D341Med (cell line): ENCODE measurements around the gene OMP.
A peak's percentile ranks its signal among the peaks of the same experiment; 100 is the strongest.

Experiments used
- DNase-seq: peaks from one replicate; pipeline ENCODE4 v3.0.0; 2012; ENCODE audit warnings: low spot score

OMP gene

DNA sequence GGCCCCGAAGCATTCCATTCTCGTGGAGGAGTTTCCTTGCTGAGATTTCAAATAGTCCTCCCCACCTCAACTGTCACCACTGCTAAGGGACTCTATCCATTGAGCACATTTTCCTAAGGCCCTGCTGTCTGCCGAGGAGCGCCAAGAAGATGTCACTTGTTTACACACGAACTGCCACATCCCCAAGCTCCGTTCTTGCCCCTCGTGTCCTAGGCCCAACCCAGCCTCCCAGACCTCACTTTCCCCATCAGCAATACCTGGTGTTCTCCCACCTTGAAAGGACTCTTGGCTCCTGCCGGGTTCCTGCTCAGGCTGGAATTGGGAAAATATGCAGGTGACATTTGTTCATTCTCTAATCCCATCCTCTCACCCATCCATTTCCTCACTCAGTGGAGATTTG, 21.4 kb downstream of the OMP start:
- no peak for DNase-seq

DNA sequence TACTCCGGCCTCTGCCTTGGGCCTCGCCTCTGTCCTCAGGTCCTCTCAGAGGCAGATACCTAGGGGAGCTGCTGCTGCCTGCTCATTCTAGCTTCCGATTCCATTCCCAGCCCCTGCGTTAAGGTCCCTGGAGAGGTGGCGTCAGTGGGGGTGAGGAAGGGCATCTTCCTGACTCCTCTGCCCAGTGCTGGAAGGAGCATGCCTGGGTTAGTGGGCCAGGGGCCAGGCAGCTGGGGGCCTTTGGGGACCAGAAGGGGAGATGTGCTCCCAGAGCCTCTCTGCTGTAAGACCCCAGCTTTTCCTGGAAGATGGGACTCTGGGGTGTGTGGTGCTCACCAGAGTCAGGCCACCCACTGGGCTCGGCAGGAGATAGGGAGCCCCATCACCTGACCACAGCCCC, 21.8 kb downstream of the OMP start:
- no peak for DNase-seq

DNA sequence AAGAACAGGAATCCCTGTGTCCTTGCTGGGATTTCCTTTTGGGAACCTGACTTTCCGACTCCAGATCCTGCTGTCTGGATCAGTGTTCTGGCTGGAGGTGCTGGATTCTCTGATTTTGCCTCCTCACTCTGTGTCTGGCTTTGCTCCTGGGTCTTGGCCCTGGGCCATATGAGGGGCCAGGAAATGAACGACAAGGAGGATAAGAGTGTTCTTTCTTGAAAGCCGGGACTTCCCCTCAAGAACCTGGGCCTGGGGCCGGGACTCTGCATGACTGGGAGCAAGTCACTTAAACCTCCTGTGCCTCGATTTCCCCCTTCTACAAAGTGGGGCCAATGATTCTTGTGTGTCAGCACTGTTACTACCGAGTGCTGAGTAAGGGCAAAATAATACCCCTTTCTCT, 22.6 kb downstream of the OMP start:
- DNase-seq = no peak

DNA sequence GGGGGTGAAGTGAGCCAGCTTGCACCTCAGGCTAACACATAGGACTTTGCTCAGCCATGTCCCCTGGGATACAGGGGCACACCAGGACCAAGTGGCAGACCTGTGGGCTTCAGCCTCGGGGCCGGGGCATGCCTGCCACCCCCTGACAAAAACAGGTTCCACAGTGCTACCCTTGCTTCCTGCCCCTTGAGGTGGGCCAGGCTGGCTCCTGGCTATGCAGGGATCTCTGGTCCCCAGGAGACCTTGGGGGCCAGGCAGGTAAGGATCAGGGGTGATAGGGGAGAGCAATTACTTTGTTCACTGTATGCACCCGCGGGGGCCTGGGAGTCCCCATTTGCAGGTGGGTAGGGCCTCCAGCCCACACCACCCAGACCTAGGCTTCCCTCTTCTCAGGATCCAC, 23.1 kb downstream of the OMP start:
- DNase-seq = no peak

DNA sequence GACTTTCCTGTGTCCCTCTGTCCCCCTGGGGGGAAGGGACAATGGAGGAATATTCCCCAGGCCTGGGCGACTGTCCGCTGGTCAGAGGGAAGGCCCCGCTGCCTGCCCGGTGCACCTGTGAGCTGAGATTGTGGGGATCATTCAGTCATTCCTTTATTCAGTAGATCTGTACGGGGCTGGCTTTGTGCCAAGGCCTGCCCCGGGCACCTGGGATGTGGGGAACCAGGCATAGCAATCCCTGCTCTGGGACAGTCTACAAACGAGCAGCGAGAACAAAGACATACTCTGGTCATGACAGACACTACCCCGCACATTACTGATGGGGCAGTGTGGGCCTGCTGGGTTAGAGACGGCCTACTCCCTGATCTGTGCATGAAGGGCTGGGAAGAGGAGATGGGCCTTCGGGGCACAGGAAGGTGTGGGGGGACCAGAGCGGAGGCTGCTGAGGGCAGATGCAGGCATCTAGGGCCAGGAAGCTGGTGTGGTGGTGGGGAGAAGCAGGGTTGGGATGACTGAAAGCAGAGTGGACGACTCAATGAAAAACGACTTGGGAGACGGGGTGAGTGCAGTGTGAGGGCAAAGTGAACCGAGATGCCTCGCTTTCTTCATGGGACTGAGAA, 23.6 kb downstream of the OMP start:
- no peak for DNase-seq

DNA sequence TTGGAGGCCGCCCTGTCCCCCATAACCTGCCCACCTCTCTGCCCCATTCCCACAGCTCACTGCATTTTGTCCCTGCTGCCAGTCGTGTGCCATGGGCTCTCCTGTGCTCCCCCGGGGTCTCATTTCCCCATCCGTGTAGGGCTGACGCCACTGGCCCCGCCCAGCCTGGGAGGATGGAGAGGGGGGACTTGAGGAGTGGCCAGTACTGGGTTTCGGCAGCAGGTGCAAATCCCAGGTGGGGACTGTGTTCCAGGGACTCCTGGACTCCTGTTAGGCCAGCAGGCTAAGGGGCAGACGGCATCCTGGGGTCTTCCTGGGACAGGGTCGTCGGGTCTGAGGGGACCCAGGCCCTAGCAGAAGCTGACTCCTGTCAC, 24.2 kb downstream of the OMP start:
- no peak for DNase-seq

DNA sequence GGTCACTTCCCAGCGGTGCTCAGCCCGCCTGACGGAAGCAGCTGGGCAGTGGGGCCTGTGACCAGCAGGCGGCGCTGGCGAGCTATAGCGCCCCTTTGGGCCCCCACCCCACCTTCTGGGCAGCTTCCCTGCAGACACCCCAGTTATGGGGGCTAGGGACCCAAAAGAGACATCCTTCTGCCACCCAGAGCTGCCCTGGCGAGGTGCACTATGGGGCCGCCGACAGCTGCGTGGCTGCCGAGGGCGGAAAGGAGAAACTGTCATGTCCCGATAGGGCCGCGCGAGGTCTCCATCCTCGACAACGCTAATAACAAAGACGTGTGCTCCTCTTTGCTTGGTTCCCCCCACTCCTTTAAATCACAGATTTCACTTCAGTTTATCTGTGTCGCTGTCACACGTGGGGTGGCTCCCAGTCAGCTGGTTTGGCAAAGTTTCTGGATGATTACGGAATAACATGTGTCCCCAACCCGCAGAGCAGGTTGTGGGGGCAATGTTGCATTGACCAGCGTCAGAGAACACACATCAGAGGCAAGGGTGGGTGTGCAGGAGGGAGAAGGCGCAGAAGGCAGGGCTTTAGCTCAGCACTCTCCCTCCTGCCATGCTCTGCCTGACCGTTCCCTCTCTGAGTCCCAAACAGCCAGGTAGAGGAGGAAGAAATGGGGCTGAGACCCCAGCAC, 24.7 kb downstream of the OMP start:
- peak; percentile 87 for DNase-seq

DNA sequence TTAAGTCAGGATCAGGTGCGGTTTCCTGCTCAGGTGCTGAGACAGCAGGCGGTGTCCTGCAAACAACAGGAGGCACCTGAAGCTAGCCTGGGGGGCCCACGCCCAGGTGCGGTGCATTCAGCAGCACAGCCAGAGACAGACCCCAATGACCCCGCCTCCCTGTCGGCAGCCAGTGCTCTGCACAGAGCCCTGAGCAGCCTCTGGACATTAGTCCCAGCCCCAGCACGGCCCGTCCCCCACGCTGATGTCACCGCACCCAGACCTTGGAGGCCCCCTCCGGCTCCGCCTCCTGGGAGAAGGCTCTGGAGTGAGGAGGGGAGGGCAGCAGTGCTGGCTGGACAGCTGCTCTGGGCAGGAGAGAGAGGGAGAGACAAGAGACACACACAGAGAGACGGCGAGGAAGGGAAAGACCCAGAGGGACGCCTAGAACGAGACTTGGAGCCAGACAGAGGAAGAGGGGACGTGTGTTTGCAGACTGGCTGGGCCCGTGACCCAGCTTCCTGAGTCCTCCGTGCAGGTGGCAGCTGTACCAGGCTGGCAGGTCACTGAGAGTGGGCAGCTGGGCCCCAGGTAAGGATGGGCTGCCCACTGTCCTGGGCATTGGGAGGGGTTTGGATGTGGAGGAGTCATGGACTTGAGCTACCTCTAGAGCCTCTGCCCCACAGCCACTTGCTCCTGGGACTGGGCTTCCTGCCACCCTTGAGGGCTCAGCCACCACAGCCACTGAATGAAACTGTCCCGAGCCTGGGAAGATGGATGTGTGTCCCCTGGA, 25.5 kb downstream of the OMP start, which contains the start of gene MYO7A:
TSS of gene MYO7A (plus strand) at position 327 of the 772 bp plus-strand sequence. CDS start 2,389 bp downstream, outside the sequence.
- DNase-seq = no peak

DNA sequence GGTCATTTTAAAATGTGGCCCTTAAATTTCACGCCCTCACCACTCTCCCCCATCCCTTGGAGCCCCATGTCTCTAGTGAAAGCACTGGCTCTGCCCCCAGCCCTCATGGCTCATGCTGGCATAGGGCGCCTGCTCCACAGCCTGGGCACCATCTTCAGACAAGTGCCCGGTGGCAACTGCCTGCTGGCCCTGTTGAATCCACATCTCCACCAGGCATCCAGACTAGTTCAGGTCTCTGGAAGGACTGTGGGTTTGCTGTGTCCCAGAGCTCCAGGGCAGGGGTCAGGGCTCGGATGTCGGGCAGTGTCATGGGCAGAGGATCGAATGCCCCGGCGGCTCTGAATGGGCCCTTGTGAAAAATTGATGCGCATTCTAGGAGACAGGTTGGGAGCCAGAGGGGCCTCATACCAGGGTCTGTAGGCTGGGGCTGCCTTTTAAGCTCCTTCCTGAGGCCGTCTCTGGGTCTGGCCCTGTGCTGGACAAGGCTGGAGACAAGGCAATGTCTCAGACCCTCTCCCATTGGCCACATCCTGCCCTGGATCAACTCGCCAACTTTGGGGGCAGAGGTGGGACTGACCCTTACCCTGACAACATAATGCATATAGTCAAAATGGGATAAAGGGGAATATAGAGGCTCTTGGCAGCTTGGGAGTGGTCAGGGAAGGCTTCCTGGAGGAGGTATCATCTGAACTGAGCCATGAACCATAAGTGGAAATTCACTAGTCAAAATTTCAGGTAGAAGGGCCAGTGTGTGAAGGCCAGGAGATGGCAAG, 26.6 kb downstream of the OMP start:
- DNase-seq = no peak

DNA sequence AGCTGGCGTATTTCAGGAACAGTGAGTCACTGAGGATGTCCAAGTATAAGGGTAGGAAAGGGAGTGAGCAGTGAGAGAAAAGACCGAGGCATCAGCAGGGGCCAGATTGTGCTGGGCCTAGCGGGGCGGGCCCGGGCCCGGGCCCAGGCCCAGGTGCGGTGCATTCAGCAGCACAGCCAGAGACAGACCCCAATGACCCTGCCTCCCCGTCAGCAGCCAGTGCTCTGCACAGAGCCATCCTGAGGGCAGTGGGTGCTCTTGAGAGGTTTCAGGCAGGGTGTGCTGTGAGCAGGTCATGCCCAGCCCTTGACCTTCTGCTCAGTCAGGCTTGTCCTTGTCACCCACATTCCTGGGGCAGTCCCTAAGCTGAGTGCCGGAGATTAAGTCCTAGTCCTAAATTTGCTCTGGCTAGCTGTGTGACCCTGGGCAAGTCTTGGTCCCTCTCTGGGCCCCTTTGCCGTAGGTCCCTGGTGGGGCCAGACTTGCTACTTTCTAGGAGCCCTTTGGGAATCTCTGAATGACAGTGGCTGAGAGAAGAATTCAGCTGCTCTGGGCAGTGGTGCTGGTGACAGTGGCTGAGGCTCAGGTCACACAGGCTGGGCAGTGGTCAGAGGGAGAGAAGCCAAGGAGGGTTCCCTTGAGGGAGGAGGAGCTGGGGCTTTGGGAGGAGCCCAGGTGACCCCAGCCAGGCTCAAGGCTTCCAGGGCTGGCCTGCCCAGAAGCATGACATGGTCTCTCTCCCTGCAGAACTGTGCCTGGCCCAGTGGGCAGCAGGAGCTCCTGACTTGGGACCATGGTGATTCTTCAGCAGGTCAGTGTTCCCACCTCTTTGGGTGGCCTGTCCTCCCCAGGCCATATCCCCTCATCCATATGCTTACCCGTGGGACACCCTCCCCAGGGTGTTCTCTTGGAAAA, 27.5 kb downstream of the OMP start:
- no peak for DNase-seq

DNA sequence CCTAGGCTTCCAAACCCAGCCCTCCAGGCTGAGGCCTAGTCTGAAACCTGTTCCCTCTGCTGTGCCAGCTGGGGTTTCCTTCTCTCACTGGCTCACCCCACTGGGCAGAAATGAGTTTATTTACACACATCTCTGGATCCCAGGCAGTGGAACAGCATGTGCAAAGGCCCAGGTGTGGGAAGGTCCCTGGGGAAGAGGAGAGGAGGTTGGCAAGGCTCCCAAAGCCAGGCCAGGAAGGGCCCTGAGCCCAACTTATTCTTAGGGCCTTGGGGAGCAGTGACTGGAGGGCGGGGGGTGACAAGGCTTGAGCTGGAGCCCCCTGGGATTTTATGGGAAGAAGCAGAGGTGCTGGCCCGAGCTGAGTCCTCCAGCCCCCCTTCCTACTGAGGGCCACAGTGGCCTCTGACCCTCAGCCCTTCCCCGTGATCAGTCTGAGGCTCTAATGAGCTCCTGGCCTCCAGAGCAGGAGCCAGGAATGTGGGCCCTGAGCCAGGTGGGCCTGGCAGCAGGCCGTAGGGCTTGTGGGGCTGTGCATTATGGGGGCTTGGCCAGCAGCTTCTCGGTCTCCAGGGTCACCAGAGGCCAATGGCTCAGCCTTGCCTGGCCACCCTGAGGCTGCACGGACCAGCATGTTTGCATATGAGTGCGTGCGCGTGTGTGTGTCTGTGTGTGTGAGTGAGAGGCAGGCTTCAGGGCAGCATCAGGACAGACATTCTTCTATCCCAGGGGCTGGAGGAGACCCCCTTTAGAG, 28.3 kb downstream of the OMP start:
- DNase-seq = no peak

DNA sequence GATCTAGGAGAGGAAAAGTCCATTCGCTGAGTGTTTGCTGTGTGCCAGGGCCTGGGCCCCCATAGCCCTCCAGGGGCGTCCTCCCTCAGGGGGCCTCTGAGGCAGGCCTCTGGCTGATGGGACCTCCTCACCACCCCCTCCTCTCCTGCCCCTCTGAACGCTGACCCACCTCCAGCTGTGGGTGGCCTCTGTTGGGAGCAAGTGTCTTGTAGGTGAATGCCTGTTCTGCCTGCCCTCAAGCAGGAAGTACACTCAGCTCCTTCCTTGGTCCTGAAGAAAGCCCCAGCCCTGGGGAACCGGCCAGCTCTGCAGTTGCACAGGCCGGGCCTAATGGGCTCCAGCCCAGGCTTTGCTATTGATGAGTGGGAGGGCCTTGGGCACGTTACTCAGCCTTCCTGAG, 28.9 kb downstream of the OMP start:
- DNase-seq = no peak

DNA sequence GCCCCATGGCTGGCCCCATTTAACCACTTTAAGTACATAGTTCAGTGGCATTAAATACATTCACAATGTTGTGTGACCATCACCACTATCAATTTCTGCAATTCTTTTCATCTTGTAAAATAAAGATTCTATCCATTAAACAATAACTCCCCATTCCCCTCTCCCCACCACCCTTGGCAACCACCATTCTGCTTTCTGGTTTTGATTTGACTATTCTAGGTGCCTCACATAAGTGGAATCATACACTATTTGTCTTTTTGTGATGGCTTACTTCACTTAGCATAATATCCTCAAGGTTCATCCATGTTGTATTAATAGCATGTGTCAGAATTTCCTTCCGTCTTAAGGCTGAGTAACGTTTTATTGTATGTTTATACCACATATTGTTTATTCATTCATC, 32.4 kb downstream of the OMP start:
- no peak for DNase-seq

DNA sequence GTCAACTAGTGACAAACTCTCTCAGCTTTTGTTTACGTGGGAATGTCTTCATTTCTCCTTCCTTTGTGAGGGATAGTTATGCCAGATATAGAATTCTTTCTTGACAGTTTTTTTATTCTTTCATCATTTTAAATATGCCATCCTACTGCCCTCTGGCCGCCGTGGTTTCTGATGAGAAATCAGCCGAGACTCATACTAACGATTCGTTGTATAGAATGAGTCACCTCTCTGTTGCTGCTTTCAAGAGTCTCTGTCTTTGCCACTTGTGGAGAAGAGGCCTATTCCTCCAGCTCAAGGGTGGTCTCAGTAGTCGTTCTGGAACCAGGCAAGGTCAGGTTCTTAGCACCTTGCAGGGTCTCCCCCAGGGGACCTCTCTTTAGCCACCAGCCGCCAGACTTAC, 33.4 kb downstream of the OMP start:
- no peak for DNase-seq

DNA sequence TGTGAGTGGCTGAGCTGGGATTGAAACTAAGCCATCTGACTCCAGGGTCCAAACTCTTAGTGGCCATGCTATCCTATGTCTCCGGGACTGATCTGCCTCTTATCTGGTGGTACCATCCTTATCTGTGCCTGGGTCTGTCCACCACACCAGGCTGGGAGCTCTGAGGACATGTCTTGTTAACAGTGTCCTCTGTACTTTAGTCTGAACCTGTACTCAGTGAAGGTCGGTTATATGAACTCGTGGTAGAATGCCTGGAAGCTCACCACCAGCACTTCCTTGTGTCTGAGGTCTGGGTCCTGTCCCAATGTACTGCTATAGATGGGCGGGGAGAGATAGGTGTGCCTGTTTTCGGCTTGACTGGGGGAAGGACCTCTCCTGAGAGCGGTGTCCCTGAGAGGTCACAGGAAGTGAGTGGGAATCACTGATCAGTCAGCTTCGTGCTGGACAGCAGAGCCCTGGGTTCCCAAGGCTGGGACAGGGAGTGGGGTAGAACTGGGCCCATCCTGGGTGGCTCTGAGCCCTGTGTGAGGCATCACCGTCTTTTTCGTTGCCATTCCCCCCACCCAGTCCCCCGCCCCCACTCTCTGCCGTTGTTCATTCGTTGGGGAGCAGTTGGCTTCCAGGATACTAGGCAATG, 34.3 kb downstream of the OMP start:
- DNase-seq = no peak

DNA sequence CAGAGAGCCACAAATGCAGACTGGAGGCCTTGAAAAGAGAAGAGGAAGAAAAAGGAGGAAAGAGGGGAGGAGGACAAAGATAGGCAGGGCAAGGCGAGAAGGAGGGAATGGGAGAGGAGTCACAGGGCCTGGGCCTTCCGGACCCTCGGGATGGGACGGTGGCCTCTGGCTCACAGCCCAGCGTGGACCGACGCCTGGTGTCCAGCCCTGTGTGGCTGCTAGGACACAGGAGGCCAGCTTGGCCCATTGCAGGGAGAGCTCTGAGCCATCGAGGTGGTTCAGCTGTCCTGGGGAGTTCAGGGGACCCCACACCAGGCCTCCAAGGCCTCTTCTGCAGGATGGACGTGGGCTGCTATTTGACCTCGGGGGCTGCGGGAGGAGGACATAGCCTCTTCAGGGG, 34.8 kb downstream of the OMP start:
- DNase-seq = no peak

DNA sequence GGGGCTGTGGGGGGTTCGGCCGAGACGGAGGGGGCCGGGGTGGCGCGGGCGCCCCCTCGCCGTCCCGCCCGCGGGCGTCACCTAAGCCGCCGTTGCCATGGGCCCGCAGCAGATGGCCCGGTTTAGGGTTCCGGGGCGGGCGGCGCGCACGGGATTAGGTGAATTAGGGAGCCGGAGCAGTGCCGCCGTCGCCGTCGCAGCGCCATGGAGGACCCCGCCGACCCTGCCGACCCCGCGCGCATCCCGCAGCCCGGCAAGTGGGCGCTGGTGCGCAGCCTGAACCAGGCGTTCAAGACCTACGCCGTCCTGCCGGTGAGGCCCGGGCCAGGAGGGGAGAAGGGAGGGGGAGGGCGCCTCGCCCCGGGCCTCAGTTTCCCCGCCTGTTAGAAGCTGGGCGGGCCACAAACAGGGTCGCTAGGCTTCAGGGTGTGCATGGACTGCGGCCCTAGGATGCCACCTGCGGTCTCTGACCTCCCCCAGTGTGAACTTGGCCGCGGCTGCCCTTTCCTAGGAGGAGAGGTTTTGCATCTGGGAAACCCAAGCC, 35.5 kb downstream of the OMP start:
- no peak for DNase-seq

DNA sequence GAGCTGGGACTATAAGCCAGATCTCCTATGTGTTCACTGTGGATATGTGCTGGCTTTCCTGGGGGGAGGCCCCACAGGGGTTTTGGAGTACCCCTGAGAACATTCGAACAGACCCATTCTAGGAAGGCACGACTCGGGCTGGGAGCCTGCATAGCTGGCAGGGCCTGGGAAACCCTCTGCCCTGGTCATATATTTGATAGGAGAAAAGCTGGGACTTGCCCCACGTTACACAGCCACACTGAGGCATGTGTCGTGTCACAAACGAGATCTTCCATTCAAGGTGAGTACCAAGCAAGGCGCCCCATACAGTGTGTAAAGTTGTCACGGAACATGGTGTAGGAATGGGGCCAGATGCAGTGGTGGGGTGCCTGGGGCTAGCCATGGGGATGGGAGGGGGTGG, 36.6 kb downstream of the OMP start:
- no peak for DNase-seq

DNA sequence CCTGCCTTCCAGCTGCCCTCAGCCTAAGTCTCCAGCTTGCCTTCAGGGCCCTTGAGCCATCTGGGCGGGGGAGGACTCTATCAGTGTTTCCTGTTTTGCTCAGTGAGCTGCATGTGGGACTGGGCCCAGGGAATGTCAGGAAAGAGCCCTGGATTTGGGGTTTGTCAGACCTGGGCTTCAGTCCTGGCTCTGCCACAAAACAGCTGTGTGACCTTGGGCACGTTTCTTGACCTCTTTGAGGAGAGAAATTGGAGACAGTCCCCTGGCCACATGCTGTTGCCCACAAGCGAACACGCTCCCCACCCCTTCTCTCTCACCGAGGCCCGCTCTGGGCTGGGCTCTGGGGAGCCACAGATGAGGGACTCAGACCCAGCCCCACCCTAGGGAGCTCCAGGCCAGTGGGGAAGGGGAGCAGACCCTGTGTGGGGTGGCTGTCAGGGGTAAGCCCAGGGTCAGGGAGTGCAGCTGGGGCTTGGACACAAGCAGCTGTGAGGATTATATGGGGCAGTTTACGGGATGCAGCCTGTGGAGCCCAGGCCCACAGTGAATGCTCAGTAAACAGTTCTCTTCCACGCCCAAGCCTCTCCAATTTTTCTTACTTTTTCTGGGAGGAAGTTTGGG, 37.7 kb downstream of the OMP start:
- no peak for DNase-seq

DNA sequence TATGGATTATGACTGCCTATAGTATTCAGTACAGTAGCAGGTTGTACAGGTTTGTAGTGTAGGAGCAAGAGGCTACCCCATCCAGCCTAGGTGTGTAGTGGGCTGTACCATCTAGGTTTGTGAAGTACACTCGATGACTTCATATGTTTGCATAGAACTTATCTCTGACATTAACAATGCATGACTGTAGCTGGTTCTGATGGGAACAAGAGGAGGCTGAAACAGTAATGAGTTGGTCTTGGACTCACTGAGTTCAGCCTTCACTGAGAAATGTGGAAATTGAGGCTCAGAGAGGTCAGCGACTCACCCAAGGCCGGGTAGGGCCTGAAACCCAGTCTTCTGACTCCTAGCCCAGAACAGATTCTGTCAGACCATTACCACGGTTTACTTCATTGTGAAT, 38.4 kb downstream of the OMP start:
- DNase-seq = no peak
